Measurements from ENCODE around the gene N4BP2L2. TPM values are rescaled to one million over a fixed set of nuclear protein-coding genes. Genes with fewer than 3 reads are reported as not detected.

N4BP2L2 gene
- total RNA-seq, 1 donor from 2014 or later: 81.9 TPM

DNA sequence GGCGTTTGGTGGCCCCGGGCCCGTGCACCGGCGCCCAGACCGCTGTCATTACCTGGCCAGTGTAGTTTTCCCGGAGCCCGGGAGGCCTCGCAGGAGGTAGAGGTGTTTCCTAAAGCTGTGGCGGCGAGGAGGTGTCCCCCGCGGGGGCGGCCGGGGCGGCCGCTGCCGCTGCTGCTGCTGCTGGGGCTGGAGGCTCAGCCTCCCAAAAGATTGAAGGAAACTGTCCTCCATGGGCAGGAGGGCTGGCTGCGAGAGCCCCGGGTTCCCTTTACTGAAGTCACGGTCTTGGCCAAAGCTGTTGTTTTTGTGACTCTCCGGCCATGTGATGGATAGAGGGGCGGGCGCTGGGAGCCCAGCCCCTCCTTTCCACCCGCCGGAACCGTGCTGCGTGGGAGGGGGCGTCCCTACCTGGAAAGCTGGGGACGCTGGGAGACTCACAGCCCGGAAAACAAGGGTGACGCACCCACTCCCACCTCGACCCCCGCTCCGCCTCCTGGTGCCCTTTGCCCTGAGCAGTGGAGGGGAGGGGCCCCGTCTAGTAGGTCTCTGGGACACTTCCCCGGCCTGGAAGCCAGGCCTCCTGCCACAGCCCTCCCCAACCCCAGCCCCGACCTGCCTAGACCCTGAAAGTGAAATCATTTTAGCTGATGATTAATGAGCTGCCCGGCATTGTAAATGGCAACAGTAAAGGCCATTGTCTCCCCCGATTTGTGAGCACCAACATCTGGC is 110.6 kb downstream of the N4BP2L2 start, which contains the start of gene N4BP2L1:
TSS of gene N4BP2L1 (minus strand) at position 279 of the 729 bp plus-strand sequence. CDS start at position 231, 48 bp downstream.
- no peak for TF ChIP-seq EZH2 (IDR thresholded peaks at IDR 0.05; ENCODE audit: insufficient read depth, low read length)
- TF ChIP-seq, protein P1, sequence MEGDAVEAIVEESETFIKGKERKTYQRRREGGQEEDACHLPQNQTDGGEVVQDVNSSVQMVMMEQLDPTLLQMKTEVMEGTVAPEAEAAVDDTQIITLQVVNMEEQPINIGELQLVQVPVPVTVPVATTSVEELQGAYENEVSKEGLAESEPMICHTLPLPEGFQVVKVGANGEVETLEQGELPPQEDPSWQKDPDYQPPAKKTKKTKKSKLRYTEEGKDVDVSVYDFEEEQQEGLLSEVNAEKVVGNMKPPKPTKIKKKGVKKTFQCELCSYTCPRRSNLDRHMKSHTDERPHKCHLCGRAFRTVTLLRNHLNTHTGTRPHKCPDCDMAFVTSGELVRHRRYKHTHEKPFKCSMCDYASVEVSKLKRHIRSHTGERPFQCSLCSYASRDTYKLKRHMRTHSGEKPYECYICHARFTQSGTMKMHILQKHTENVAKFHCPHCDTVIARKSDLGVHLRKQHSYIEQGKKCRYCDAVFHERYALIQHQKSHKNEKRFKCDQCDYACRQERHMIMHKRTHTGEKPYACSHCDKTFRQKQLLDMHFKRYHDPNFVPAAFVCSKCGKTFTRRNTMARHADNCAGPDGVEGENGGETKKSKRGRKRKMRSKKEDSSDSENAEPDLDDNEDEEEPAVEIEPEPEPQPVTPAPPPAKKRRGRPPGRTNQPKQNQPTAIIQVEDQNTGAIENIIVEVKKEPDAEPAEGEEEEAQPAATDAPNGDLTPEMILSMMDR (IDR thresholded peaks at IDR 0.05; ENCODE audit: insufficient read depth, low read depth, low read length): no peak
- H3K4me2 ChIP-seq (ENCODE audit: low read length): peak within 1 kb of the TSS; percentile 93
- H3K9me3 Mint-ChIP-seq (ENCODE audit: unreplicated experiment): peaks cover 1% of the 10 kb centered on the region
- peak within 1 kb of the TSS; percentile 75 for H3K9ac ChIP-seq (ENCODE audit: low read length)
- H3K4me3 Mint-ChIP-seq (ENCODE audit: unreplicated experiment): peak within 1 kb of the TSS; percentile 74
- H3K9me3 ChIP-seq (ENCODE audit: insufficient read depth, low read depth, low read length): no peaks in the 10 kb centered on the region
- H3K27ac ChIP-seq (ENCODE audit: low read depth, low read length): no peak within 1 kb of the TSS
- H3K4me1 Mint-ChIP-seq (ENCODE audit: low read depth, unreplicated experiment): peaks cover 10% of the 10 kb centered on the region
- H3K27me3 Mint-ChIP-seq (ENCODE audit: low read depth, unreplicated experiment): peaks cover 4% of the 10 kb centered on the region
- DNase-seq (ENCODE audit: low read depth) (no peak), FAIRE-seq (no peak)
- H3K27me3 ChIP-seq (ENCODE audit: insufficient read depth, low read length): no peaks in the 10 kb centered on the region
- H3K4me1 ChIP-seq (ENCODE audit: insufficient read depth, low read length): peaks cover 5% of the 10 kb centered on the region
- no peaks in the 10 kb centered on the region for H3K79me2 ChIP-seq (ENCODE audit: insufficient read depth, low read length)
- no peaks in the 10 kb centered on the region for H4K20me1 ChIP-seq (ENCODE audit: insufficient read depth, low read length)
- no peaks in the 10 kb centered on the region for H3K36me3 ChIP-seq (ENCODE audit: insufficient read depth, low read length)
- H3K4me3 ChIP-seq (ENCODE audit: insufficient read depth, low read depth, low read length): peak within 1 kb of the TSS; percentile 71
- peak within 1 kb of the TSS; percentile 63 for H3K27ac Mint-ChIP-seq (ENCODE audit: unreplicated experiment)
- peaks cover 20% of the 10 kb centered on the region for H3K36me3 Mint-ChIP-seq (ENCODE audit: low read depth, unreplicated experiment)
- H2AFZ ChIP-seq (ENCODE audit: low read depth, low read length): peak within 1 kb of the TSS; percentile 72

DNA sequence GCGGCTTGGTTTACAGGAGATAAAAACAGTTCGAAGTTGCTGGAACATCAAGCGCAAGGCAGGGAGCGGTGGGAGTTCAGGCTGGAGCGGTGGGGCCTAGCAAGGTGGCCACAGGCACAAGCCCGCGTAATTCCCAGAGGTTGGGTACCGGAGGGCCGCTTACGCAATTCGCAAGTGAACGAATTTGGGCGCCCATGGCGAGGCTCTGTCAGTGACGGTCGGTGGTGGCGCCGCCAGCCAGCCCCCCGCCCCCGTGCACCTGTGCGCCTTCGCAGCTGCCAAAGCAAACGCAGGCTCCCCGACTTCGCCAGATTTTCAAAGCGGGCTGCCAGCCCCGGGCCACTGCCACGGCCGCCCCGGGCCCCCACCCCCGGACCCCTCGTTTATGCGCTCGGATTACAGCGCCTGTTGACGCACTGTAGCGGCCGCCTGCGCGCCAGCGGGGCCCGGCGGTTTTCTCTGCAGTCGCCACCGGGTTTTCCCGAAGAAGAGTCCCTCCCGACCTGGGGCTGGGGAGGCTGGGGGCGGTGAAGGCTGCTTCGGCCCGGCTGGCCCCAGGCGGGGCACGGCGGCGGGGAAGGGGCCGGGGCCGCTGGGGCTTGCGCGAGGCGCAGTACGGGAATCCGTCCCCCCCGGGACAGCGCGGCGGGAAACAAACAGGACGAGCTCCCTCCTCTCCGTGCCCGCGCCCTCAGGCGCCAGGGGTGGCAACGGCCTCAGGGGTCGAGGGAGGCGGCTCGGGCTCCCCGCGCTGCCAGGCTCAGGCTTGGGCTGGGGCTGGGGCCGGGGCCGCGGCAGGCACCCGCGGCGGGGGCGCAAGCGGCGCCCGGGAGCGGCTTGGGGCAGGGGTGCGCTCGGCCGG is 111.4 kb downstream of the N4BP2L2 start:
- Histone ChIP-seq H3K36me3 (ENCODE audit: insufficient read depth, low read length) (no peaks in the 10 kb centered on the region), H3K27me3 (ENCODE audit: insufficient read depth, low read length) (no peaks in the 10 kb centered on the region), H3K9ac (ENCODE audit: low read length) (peak overlapping the region; percentile 75), H3K4me2 (ENCODE audit: low read length) (peak overlapping the region; percentile 93), H3K79me2 (ENCODE audit: insufficient read depth, low read length) (no peaks in the 10 kb centered on the region), H3K9me3 (ENCODE audit: insufficient read depth, low read depth, low read length) (no peaks in the 10 kb centered on the region), H3K4me3 (ENCODE audit: insufficient read depth, low read depth, low read length) (peak overlapping the region; percentile 71), H4K20me1 (ENCODE audit: insufficient read depth, low read length) (no peaks in the 10 kb centered on the region), H3K27ac (ENCODE audit: low read depth, low read length) (no peak overlapping the region), H2AFZ (ENCODE audit: low read depth, low read length) (peak overlapping the region; percentile 49), H3K4me1 (ENCODE audit: insufficient read depth, low read length) (peaks cover 5% of the 10 kb centered on the region)
- Mint-ChIP-seq H3K27me3 (ENCODE audit: low read depth, unreplicated experiment) (peaks cover 4% of the 10 kb centered on the region), H3K4me3 (ENCODE audit: unreplicated experiment) (peak overlapping the region; percentile 71), H3K27ac (ENCODE audit: unreplicated experiment) (peak overlapping the region; percentile 77), H3K36me3 (ENCODE audit: low read depth, unreplicated experiment) (peaks cover 19% of the 10 kb centered on the region), H3K4me1 (ENCODE audit: low read depth, unreplicated experiment) (peaks cover 6% of the 10 kb centered on the region), H3K9me3 (ENCODE audit: unreplicated experiment) (peaks cover 1% of the 10 kb centered on the region)
- no peak for FAIRE-seq
- DNase-seq (ENCODE audit: low read depth): no peak
- TF ChIP-seq EZH2 (IDR thresholded peaks at IDR 0.05; ENCODE audit: insufficient read depth, low read length): no peak
- TF ChIP-seq, protein P1 (IDR thresholded peaks at IDR 0.05; ENCODE audit: insufficient read depth, low read depth, low read length): no peak
